ENCODE results near the gene TMEM208. TPM values are rescaled to one million over a fixed set of nuclear protein-coding genes. Genes with fewer than 3 reads are reported as not detected.

The TMEM208 gene
- total and polyA plus RNA-seq, 4 donors, result 22.3 to 140 (median 70.2) TPM

- no peaks in the 10 kb centered on the region for H3K9me3 ChIP-seq (ENCODE audit: control insufficient read depth in 4 of 4, low read length in 3 of 4)
- no peak for TF ChIP-seq FOXA1 (IDR thresholded peaks at IDR 0.05)
- TF ChIP-seq, protein P1, sequence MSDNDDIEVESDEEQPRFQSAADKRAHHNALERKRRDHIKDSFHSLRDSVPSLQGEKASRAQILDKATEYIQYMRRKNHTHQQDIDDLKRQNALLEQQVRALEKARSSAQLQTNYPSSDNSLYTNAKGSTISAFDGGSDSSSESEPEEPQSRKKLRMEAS (IDR thresholded peaks at IDR 0.05), result no peak
- WGBS, result 90% methylated on average over 4 of the region's 4 CpGs
- no peaks in the 10 kb centered on the region for H3K36me3 ChIP-seq (ENCODE audit: control insufficient read depth in 4 of 4, insufficient read depth in 3 of 4, low read depth in 1 of 4, low read length in 3 of 4)
- H3K27ac ChIP-seq (ENCODE audit: low read depth in 1 of 2, low read length in 2 of 2), result no peak overlapping the region
- DNase-seq (ENCODE audit: low spot score), result no peak
- H3K9ac ChIP-seq (ENCODE audit: low read depth in 1 of 2, low read length in 2 of 2), result no peak overlapping the region
- H3K27me3 ChIP-seq (ENCODE audit: control insufficient read depth in 4 of 4, insufficient read depth in 4 of 4, low read length in 3 of 4), result no peaks in the 10 kb centered on the region
- H3K4me3 ChIP-seq (ENCODE audit: low read depth in 1 of 3, low read length in 3 of 3), result no peak overlapping the region
- H3K4me1 ChIP-seq (ENCODE audit: control insufficient read depth in 4 of 4, insufficient read depth in 4 of 4, low read length in 3 of 4), result peaks cover 15 to 39% (median 32%) of the 10 kb centered on the region in 4 donors
These were observed 38.6 kb upstream of the TMEM208 start for GRCh38 chr16:67188323-67188722.

DNA sequence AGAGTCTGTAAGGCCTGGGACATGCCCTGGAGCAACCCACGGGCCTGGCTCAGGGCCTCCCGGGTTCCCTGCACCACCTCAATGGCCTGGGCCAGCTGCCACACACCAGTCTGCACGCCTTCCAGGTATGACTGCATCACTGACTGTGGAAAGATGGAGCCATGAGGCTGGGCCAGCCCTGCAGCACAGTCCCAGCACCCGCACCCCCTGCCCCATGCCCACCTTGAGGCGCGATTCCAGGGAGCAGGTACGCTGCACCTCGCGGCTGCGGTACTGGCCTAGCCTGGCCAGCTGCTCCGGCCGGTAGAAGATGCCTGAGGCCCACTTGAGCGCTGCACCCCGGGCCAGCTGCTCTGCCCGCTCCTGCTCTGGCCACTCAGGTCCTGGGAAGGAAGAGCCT is 38.1 kb upstream of the TMEM208 start:
- Histone ChIP-seq H3K36me3 (ENCODE audit: control insufficient read depth in 4 of 4, insufficient read depth in 3 of 4, low read depth in 1 of 4, low read length in 3 of 4) (no peaks in the 10 kb centered on the region), H3K27me3 (ENCODE audit: control insufficient read depth in 4 of 4, insufficient read depth in 4 of 4, low read length in 3 of 4) (no peaks in the 10 kb centered on the region), H3K9me3 (ENCODE audit: control insufficient read depth in 4 of 4, low read length in 3 of 4) (no peaks in the 10 kb centered on the region), H3K4me1 (ENCODE audit: control insufficient read depth in 4 of 4, insufficient read depth in 4 of 4, low read length in 3 of 4) (peaks cover 15 to 41% (median 36%) of the 10 kb centered on the region in 4 donors), H3K9ac (ENCODE audit: low read depth in 1 of 2, low read length in 2 of 2) (no peak overlapping the region), H3K27ac (ENCODE audit: low read depth in 1 of 2, low read length in 2 of 2) (no peak overlapping the region), H3K4me3 (ENCODE audit: low read depth in 1 of 3, low read length in 3 of 3) (no peak overlapping the region)
- TF ChIP-seq EGR1 (IDR thresholded peaks at IDR 0.05; ENCODE audit: low read depth in 2 of 2), result no peak
- no peak for TF ChIP-seq TAF1 (conservative IDR thresholded peaks at IDR 0.05)
- no peak for TF ChIP-seq GABPA (IDR thresholded peaks at IDR 0.05 in 1 of 2, conservative IDR thresholded peaks at IDR 0.05 in 1 of 2)
- TF ChIP-seq NR2F2 (IDR thresholded peaks at IDR 0.05), result no peak
- TF ChIP-seq CTCF (IDR thresholded peaks at IDR 0.05; ENCODE audit: low read depth, low read length, missing input control), result no peak
- no peak for TF ChIP-seq SP1 (IDR thresholded peaks at IDR 0.05)
- TF ChIP-seq HNF4G (IDR thresholded peaks at IDR 0.05), result no peak
- TF ChIP-seq FOXA2 (IDR thresholded peaks at IDR 0.05), result no peak
- no peak for TF ChIP-seq FOXA1 (IDR thresholded peaks at IDR 0.05)
- TF ChIP-seq YY1 (IDR thresholded peaks at IDR 0.05), result no peak
- TF ChIP-seq HNF4A (conservative IDR thresholded peaks at IDR 0.05), result no peak
- TF ChIP-seq, protein P2, sequence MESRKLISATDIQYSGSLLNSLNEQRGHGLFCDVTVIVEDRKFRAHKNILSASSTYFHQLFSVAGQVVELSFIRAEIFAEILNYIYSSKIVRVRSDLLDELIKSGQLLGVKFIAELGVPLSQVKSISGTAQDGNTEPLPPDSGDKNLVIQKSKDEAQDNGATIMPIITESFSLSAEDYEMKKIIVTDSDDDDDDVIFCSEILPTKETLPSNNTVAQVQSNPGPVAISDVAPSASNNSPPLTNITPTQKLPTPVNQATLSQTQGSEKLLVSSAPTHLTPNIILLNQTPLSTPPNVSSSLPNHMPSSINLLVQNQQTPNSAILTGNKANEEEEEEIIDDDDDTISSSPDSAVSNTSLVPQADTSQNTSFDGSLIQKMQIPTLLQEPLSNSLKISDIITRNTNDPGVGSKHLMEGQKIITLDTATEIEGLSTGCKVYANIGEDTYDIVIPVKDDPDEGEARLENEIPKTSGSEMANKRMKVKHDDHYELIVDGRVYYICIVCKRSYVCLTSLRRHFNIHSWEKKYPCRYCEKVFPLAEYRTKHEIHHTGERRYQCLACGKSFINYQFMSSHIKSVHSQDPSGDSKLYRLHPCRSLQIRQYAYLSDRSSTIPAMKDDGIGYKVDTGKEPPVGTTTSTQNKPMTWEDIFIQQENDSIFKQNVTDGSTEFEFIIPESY (IDR thresholded peaks at IDR 0.05), result no peak
- TF ChIP-seq JUND (IDR thresholded peaks at IDR 0.05), result no peak
- TF ChIP-seq, protein P3, sequence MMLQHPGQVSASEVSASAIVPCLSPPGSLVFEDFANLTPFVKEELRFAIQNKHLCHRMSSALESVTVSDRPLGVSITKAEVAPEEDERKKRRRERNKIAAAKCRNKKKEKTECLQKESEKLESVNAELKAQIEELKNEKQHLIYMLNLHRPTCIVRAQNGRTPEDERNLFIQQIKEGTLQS (IDR thresholded peaks at IDR 0.05), result no peak
- no peak for TF ChIP-seq RXRA (IDR thresholded peaks at IDR 0.05)
- no peak for DNase-seq (ENCODE audit: low spot score)
- WGBS, result 95% methylated on average over 15 of the region's 15 CpGs

DNA sequence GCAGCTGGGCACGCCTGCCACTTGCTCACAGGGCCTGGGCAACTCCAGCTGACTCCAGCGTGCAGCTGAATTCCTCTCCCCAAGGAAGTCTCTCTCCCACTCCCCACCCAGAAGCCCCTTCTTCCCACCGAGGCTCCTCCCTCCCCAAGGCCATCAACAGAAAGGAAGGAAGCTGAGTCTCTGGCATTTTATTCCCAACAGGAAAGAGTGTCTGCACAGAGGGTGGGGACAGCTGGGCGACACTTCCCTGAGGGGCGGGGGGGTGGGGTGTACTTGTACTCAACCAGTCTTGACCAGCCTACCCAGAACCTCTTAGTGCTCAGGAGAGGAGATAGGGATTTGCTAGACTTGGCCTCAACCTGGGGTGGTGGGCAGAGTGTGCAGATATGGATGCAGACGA is 36.9 kb upstream of the TMEM208 start, which contains the start of gene EXOC3L1:
TSS of gene EXOC3L1 (minus strand) at position 96 of the 400 bp plus-strand sequence. CDS start 460 bp downstream, outside the sequence.
- Histone ChIP-seq H3K4me1 (ENCODE audit: control insufficient read depth in 4 of 4, insufficient read depth in 4 of 4, low read length in 3 of 4) (peaks cover 10 to 34% (median 30%) of the 10 kb centered on the region in 4 donors), H3K4me3 (ENCODE audit: low read depth in 1 of 3, low read length in 3 of 3) (peak within 1 kb of the TSS in 1 of 3 donors; percentile 7), H3K27me3 (ENCODE audit: control insufficient read depth in 4 of 4, insufficient read depth in 4 of 4, low read length in 3 of 4) (no peaks in the 10 kb centered on the region), H3K9me3 (ENCODE audit: control insufficient read depth in 4 of 4, low read length in 3 of 4) (no peaks in the 10 kb centered on the region), H3K36me3 (ENCODE audit: control insufficient read depth in 4 of 4, insufficient read depth in 3 of 4, low read depth in 1 of 4, low read length in 3 of 4) (peaks cover 6 to 10% (median 8%) of the 10 kb centered on the region in 4 donors), H3K27ac (ENCODE audit: low read depth in 1 of 2, low read length in 2 of 2) (no peak within 1 kb of the TSS), H3K9ac (ENCODE audit: low read depth in 1 of 2, low read length in 2 of 2) (no peak within 1 kb of the TSS)
- DNase-seq (ENCODE audit: low spot score), result no peak
- 58% methylated on average over 6 of the region's 6 CpGs for WGBS
- TF ChIP-seq JUND (IDR thresholded peaks at IDR 0.05) (no peak), NR2F2 (IDR thresholded peaks at IDR 0.05) (no peak), YY1 (IDR thresholded peaks at IDR 0.05) (no peak), RXRA (IDR thresholded peaks at IDR 0.05) (no peak), SP1 (IDR thresholded peaks at IDR 0.05) (no peak), GABPA (IDR thresholded peaks at IDR 0.05 in 1 of 2, conservative IDR thresholded peaks at IDR 0.05 in 1 of 2) (no peak), RAD21 (IDR thresholded peaks at IDR 0.05) (no peak), HNF4A (conservative IDR thresholded peaks at IDR 0.05) (no peak), HNF4G (IDR thresholded peaks at IDR 0.05) (no peak)
- TF ChIP-seq, protein P2 (IDR thresholded peaks at IDR 0.05), result no peak
- TF ChIP-seq, protein P4, sequence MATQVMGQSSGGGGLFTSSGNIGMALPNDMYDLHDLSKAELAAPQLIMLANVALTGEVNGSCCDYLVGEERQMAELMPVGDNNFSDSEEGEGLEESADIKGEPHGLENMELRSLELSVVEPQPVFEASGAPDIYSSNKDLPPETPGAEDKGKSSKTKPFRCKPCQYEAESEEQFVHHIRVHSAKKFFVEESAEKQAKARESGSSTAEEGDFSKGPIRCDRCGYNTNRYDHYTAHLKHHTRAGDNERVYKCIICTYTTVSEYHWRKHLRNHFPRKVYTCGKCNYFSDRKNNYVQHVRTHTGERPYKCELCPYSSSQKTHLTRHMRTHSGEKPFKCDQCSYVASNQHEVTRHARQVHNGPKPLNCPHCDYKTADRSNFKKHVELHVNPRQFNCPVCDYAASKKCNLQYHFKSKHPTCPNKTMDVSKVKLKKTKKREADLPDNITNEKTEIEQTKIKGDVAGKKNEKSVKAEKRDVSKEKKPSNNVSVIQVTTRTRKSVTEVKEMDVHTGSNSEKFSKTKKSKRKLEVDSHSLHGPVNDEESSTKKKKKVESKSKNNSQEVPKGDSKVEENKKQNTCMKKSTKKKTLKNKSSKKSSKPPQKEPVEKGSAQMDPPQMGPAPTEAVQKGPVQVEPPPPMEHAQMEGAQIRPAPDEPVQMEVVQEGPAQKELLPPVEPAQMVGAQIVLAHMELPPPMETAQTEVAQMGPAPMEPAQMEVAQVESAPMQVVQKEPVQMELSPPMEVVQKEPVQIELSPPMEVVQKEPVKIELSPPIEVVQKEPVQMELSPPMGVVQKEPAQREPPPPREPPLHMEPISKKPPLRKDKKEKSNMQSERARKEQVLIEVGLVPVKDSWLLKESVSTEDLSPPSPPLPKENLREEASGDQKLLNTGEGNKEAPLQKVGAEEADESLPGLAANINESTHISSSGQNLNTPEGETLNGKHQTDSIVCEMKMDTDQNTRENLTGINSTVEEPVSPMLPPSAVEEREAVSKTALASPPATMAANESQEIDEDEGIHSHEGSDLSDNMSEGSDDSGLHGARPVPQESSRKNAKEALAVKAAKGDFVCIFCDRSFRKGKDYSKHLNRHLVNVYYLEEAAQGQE (IDR thresholded peaks at IDR 0.05), result no peak
- TF ChIP-seq, protein P3 (IDR thresholded peaks at IDR 0.05), result no peak
